Activated T-cell treated with anti-CD3 and anti-CD28 coated beads, Interleukin-2, amount 50 U/mL, for 48 hours (primary cell): Measurements from ENCODE around the gene CEP131.

Experiments used
- DNase-seq, 2 experiments: peaks; one replicate each; pipeline ENCODE4 v3.0.0-alpha.2; 2020

The CEP131 gene

DNA sequence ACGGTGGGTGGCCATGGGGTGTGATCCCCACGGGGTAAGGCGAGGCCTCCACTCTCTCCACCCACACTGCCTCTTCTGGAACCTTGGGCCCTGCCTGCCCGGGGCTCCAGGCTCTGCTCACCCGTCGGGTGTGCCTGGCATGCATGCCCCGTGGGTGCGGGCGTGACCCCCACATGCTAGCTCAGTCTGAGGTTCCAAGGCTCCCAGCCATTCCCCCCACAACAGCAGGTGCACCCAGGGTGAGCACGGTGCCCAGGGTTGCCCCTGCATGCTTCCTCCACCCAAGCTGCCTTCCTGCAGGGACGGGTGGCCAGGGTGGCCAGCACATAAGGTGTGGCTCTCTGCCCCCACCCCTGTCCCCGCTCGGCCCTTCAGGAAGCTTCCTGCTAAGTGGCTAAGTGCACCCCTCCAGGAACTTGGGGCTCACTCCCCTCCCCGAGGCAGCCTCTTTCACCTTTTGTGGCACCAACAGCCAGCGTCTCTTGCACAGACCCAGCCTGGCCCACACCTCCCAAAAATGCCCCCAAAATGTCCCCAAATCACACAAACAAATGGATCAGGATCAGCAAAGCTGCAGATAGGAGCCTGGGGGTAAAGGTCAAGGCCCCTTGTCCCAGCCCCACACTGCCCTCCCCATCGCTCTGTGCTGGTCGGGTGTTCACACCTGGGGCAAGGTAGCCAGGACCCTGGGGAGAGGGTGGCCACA lies 78.9 kb downstream of the CEP131 start:
- DNase-seq, result no peak

GRCh38 chr17:81143200-81143527 lies 79.6 kb downstream of the CEP131 start:
- no peak for DNase-seq

DNA sequence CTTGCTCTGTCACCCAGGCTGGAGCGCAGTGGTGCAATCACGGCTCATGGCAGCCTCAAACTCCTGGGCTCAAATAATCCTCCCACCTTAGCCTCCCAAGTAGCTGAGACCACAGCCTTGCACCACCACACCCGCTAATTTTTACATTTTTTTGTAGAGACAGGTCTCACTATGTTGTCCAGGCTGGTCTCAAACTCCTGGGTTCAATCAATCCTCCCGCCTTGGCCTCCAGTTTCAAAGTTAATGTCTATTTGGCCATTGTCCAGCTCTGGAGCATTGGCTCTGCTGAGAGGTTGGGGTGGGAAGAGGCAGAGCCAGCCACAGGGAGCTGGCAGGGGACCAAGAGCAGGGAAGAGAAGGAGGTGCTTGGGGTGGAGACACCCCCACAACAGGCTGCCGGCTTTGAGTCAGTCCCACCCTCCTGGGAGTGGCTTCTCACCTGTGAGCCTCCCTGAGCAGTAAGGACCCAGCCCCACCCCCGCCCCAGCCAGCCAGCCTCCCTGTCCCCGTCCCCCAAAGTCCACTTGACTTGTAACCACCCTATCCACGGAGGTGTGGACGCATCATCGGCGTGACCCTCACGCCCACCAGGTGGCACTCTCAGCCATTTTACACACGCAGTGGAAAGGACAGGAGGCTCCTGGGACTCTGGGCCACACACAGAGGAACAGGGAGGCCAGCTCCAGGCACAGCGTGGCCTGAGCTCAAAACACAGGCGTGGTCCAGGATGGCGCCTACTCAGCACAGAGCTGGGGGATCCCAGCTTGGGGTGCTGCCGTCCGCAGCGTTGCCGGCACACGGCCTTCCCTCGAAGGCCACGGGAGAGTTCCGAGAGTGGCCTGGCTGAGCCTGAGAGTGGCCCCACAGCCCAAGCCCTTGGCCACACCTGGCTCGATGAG lies 80.2 kb downstream of the CEP131 start:
- peak; percentile 74 to 75 for DNase-seq

GRCh38 chr17:81140695-81141094 lies 82.1 kb downstream of the CEP131 start:
- DNase-seq, result no peak

GRCh38 chr17:81140018-81140417 lies 82.7 kb downstream of the CEP131 start:
- no peak for DNase-seq
